GM19025 (cell line): ENCODE data around the gene GTF2I.
"Not testable (repeated sequence)": the region's sequence is repeated elsewhere in the genome, so short reads cannot be mapped to it uniquely, and the experiment has no call there.

Experiments
- ATAC-seq: cut with Tn5 transposase; IDR thresholded peaks from one replicate; pipeline ENCODE4 v1.9.1; 2021; ENCODE audit warnings: mild to moderate bottlenecking, low read depth, moderate library complexity; ENCODE audit not compliant: unreplicated experiment

The GTF2I gene

GRCh38 chr7:74773760-74774750 is 116.5 kb downstream of the GTF2I start, which contains the start of gene NCF1:
Gene NCF1, plus strand, starts transcription at chr7:74774011. Its CDS starts 21 bp downstream, at chr7:74774032.
- peak; percentile 75 for ATAC-seq

- ATAC-seq, result peak; percentile 44
These were observed 117.6 kb downstream of the GTF2I start for GRCh38 chr7:74775111-74775510.

- not testable (repeated sequence) for ATAC-seq
These were observed 121.5 kb downstream of the GTF2I start for GRCh38 chr7:74779053-74779452.

- not testable (repeated sequence) for ATAC-seq
These were observed 124.2 kb downstream of the GTF2I start for GRCh38 chr7:74781746-74782145.

- not testable (repeated sequence) for ATAC-seq
These were observed 126.1 kb downstream of the GTF2I start for GRCh38 chr7:74783595-74783994.

GRCh38 chr7:74788369-74789150 is 131.0 kb downstream of the GTF2I start:
- peak; percentile 86 for ATAC-seq

- ATAC-seq, result not testable (repeated sequence)
These were observed 131.8 kb downstream of the GTF2I start for GRCh38 chr7:74789200-74789736.

- ATAC-seq, result not testable (repeated sequence)
These were observed 140.5 kb downstream of the GTF2I start for GRCh38 chr7:74797848-74798622.

GRCh38 chr7:74798644-74799043 is 141.1 kb downstream of the GTF2I start:
- not testable (repeated sequence) for ATAC-seq
